GM19438 (cell line): ENCODE results near the gene CTSO.
"Not testable (repeated sequence)": the region's sequence is repeated elsewhere in the genome, so short reads cannot be mapped to it uniquely, and the experiment has no call there.

Source experiments
- ATAC-seq: cut with Tn5 transposase; IDR thresholded peaks from one replicate; pipeline ENCODE4 v1.9.1; 2021; ENCODE audit warnings: low read depth; ENCODE audit not compliant: unreplicated experiment

CTSO gene

GRCh38 chr4:155956461-155956860, 2.8 kb upstream of the CTSO start:
- ATAC-seq = no peak

- ATAC-seq = no peak
Observed at GRCh38 chr4:155954939-155955338, 1.3 kb upstream of the CTSO start.

GRCh38 chr4:155954118-155954685, 536 bp upstream of the CTSO start:
- no peak for ATAC-seq

- ATAC-seq = no peak
Observed at GRCh38 chr4:155952501-155952901, 1.2 kb downstream of the CTSO start.

- ATAC-seq = no peak
Observed at GRCh38 chr4:155950461-155950860, 3.2 kb downstream of the CTSO start.

GRCh38 chr4:155948541-155948940, 5.1 kb downstream of the CTSO start:
- ATAC-seq = no peak

GRCh38 chr4:155946486-155946885, 7.2 kb downstream of the CTSO start:
- ATAC-seq = no peak

- no peak for ATAC-seq
Observed at GRCh38 chr4:155944516-155944915, 9.2 kb downstream of the CTSO start.

- ATAC-seq = no peak
Observed at GRCh38 chr4:155943605-155944291, 9.9 kb downstream of the CTSO start.

GRCh38 chr4:155941820-155942219, 11.8 kb downstream of the CTSO start:
- no peak for ATAC-seq

GRCh38 chr4:155941085-155941790, 12.4 kb downstream of the CTSO start:
- no peak for ATAC-seq

- no peak for ATAC-seq
Observed at GRCh38 chr4:155935389-155935986, 18.2 kb downstream of the CTSO start.

- not testable (repeated sequence) for ATAC-seq
Observed at GRCh38 chr4:155934634-155935033, 19.0 kb downstream of the CTSO start.

- ATAC-seq = no peak
Observed at GRCh38 chr4:155931634-155932033, 22.0 kb downstream of the CTSO start.

GRCh38 chr4:155930330-155930729, 23.3 kb downstream of the CTSO start:
- no peak for ATAC-seq

GRCh38 chr4:155929833-155930232, 23.8 kb downstream of the CTSO start:
- no peak for ATAC-seq

GRCh38 chr4:155924637-155925036, 29.0 kb downstream of the CTSO start:
- no peak for ATAC-seq

- ATAC-seq = no peak
Observed at GRCh38 chr4:155921597-155921996, 32.1 kb downstream of the CTSO start.

GRCh38 chr4:155914782-155915181, 38.9 kb downstream of the CTSO start:
- no peak for ATAC-seq

- no peak for ATAC-seq
Observed at GRCh38 chr4:155911905-155912304, 41.8 kb downstream of the CTSO start.

- no peak for ATAC-seq
Observed at GRCh38 chr4:155909615-155910226, 43.9 kb downstream of the CTSO start.
